ENCODE measurements around the gene SDHAF4. TPM values are rescaled to one million over a fixed set of nuclear protein-coding genes. Genes with fewer than 3 reads are reported as not detected.
"Not testable (repeated sequence)": the region's sequence is repeated elsewhere in the genome, so short reads cannot be mapped to it uniquely, and the experiment has no call there.

Gene SDHAF4
- total RNA-seq, 1 donor from 2014 or later: 7.7 TPM

GRCh38 chr6:70557998-70558397, 8.7 kb upstream of the SDHAF4 start:
- Mint-ChIP-seq H3K4me3 (ENCODE audit: unreplicated experiment) (no peak overlapping the region), H3K36me3 (ENCODE audit: unreplicated experiment) (no peaks in the 10 kb centered on the region), H3K27ac (ENCODE audit: unreplicated experiment) (no peak overlapping the region), H3K4me1 (ENCODE audit: unreplicated experiment) (no peaks in the 10 kb centered on the region), H3K9me3 (ENCODE audit: unreplicated experiment) (no peaks in the 10 kb centered on the region), H3K27me3 (ENCODE audit: unreplicated experiment) (no peaks in the 10 kb centered on the region)
- no peak for DNase-seq (ENCODE audit: extremely low spot score, unreplicated experiment)
- TF ChIP-seq, protein P1, sequence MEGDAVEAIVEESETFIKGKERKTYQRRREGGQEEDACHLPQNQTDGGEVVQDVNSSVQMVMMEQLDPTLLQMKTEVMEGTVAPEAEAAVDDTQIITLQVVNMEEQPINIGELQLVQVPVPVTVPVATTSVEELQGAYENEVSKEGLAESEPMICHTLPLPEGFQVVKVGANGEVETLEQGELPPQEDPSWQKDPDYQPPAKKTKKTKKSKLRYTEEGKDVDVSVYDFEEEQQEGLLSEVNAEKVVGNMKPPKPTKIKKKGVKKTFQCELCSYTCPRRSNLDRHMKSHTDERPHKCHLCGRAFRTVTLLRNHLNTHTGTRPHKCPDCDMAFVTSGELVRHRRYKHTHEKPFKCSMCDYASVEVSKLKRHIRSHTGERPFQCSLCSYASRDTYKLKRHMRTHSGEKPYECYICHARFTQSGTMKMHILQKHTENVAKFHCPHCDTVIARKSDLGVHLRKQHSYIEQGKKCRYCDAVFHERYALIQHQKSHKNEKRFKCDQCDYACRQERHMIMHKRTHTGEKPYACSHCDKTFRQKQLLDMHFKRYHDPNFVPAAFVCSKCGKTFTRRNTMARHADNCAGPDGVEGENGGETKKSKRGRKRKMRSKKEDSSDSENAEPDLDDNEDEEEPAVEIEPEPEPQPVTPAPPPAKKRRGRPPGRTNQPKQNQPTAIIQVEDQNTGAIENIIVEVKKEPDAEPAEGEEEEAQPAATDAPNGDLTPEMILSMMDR (IDR thresholded peaks at IDR 0.05): no peak

GRCh38 chr6:70562401-70562800, 4.3 kb upstream of the SDHAF4 start:
- not testable (repeated sequence) for H3K27ac Mint-ChIP-seq (ENCODE audit: unreplicated experiment)

DNA sequence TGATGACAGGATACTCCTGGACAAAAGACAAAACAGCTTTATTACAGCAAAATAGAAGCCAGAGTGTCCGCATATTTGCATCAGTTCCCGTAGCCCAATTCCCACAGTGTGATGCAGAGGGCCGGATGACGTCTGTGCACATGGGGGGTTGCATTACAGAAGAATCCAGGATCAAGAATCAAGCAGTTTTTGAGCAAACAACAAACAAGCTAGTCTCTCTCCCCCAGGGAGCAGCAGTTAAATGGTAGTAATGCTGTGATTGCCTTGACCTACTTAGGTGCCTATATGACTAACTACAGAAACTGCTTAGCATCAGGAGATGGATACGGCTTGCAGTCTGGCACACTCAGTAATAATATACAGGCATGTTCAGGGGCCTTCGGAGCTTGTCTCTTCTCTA, 3.2 kb upstream of the SDHAF4 start:
- Mint-ChIP-seq H3K4me3 (ENCODE audit: unreplicated experiment) (no peak overlapping the region), H3K36me3 (ENCODE audit: unreplicated experiment) (peaks cover 3% of the 10 kb centered on the region), H3K27ac (ENCODE audit: unreplicated experiment) (no peak overlapping the region), H3K27me3 (ENCODE audit: unreplicated experiment) (no peaks in the 10 kb centered on the region), H3K9me3 (ENCODE audit: unreplicated experiment) (no peaks in the 10 kb centered on the region), H3K4me1 (ENCODE audit: unreplicated experiment) (peaks cover 14% of the 10 kb centered on the region)
- DNase-seq (ENCODE audit: extremely low spot score, unreplicated experiment): no peak
- TF ChIP-seq, protein P1 (IDR thresholded peaks at IDR 0.05): no peak

More at GRCh38 chr6:70562401-70562800, 4.3 kb upstream of the SDHAF4 start:
- H3K36me3 Mint-ChIP-seq (ENCODE audit: unreplicated experiment); H3K9me3 Mint-ChIP-seq (ENCODE audit: unreplicated experiment); H3K4me3 Mint-ChIP-seq (ENCODE audit: unreplicated experiment); H3K4me1 Mint-ChIP-seq (ENCODE audit: unreplicated experiment); H3K27me3 Mint-ChIP-seq (ENCODE audit: unreplicated experiment); DNase-seq (ENCODE audit: extremely low spot score, unreplicated experiment): not testable (repeated sequence)

DNA sequence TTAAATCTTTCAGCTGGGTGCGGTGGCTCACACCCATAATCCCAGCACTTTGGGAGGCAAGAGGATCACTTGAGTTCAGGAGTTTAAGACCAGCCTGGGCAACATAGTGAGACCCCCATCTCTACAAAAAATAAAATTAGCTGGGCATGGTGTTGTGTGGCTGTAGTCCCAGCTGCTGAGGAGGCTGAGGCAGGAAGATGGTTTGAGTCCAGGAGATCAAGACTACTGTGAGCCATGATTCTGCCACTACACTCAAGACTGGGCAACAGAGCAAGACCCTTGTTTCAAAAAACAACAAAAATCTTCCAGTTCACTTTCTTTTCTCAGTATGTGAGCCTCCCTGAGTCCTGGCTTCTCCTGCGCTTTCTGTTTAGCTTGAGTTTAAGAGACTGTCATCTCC, 7.9 kb downstream of the SDHAF4 start:
- Mint-ChIP-seq H3K4me3 (ENCODE audit: unreplicated experiment) (no peak overlapping the region), H3K27me3 (ENCODE audit: unreplicated experiment) (no peaks in the 10 kb centered on the region)

DNA sequence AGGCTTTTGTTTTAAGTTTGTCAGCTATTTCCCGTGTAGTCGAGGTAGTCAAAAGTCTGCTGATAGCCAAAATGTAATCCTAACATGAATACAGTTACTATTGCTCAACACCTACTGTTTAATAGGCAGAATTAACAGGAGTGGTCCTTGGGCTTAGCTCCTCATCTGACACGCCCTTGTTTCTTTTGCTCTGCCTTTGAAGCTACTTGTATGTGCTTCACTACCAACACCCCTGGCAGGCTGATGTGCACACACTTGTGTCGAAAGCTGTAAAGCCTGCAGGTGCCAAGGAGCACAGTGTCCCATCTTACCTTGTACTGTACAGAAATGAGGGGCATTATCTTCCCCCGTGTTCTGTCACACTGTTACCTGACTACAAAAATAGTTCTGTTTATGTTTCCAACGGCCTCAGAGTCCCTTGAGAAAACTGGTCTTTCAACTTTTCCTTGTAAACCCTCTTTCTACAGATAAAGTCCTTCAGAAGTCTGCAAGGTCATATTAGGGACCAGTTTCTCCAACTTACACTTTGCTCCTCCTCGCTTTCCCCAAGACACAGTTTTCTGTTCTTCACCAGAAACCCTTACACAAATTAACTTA, 9.3 kb downstream of the SDHAF4 start:
- Mint-ChIP-seq H3K9me3 (ENCODE audit: unreplicated experiment) (no peaks in the 10 kb centered on the region), H3K27me3 (ENCODE audit: unreplicated experiment) (no peaks in the 10 kb centered on the region), H3K4me3 (ENCODE audit: unreplicated experiment) (no peak overlapping the region), H3K4me1 (ENCODE audit: unreplicated experiment) (no peaks in the 10 kb centered on the region), H3K27ac (ENCODE audit: unreplicated experiment) (no peak overlapping the region), H3K36me3 (ENCODE audit: unreplicated experiment) (peaks cover 12% of the 10 kb centered on the region)
- TF ChIP-seq, protein P1 (IDR thresholded peaks at IDR 0.05): no peak
- no peak for DNase-seq (ENCODE audit: extremely low spot score, unreplicated experiment)

More for the DNA sequence above, 7.9 kb downstream of the SDHAF4 start:
- no peaks in the 10 kb centered on the region for H3K9me3 Mint-ChIP-seq (ENCODE audit: unreplicated experiment)
- no peaks in the 10 kb centered on the region for H3K4me1 Mint-ChIP-seq (ENCODE audit: unreplicated experiment)
- TF ChIP-seq, protein P1 (IDR thresholded peaks at IDR 0.05): no peak
- DNase-seq (ENCODE audit: extremely low spot score, unreplicated experiment): no peak
- no peak overlapping the region for H3K27ac Mint-ChIP-seq (ENCODE audit: unreplicated experiment)
- H3K36me3 Mint-ChIP-seq (ENCODE audit: unreplicated experiment): peaks cover 7% of the 10 kb centered on the region

Measured in osteocyte (in vitro differentiated cells).